ENCODE data around the gene CDH5. TPM values are rescaled to one million over a fixed set of nuclear protein-coding genes. Genes with fewer than 3 reads are reported as not detected.

CDH5 gene
- total and polyA plus RNA-seq, 2 of the 8 experiments (the other 6 are each of a cell fraction or from before 2014, with no cell fraction given) = 0.32 TPM

- no peak for TF ChIP-seq RXRA (IDR thresholded peaks at IDR 0.05; ENCODE audit: insufficient read depth, low read depth, low read length)
- TF ChIP-seq ZNF274 (IDR thresholded peaks at IDR 0.05; ENCODE audit: borderline replicate concordance, extremely low read depth, low read length) = no peak
- no peak for TF ChIP-seq EZH2 (IDR thresholded peaks at IDR 0.05; ENCODE audit: low read depth, low read length, severe bottlenecking)
Observed at GRCh38 chr16:66443269-66443652, 76.8 kb downstream of the CDH5 start (continued).
